Ishikawa (cell line): ENCODE measurements around the gene NPLOC4.

ENCODE experiments used
- EP300 ChIP-seq: IDR thresholded peaks from 2 replicates; pipeline ENCODE4 v1.6.1; 2012; ENCODE audit warnings: borderline replicate concordance
- MAX ChIP-seq: IDR thresholded peaks from 2 replicates; pipeline ENCODE4 v1.6.1; 2012
- REST ChIP-seq: IDR thresholded peaks from 2 replicates; pipeline ENCODE4 v1.6.1; 2012; ENCODE audit warnings: low read depth, mild to moderate bottlenecking

- TF ChIP-seq EP300 (no peak), MAX (no peak), REST (no peak)
These were observed 87.1 kb downstream of the NPLOC4 start for GRCh38 chr17:81549826-81550225.
